ENCODE measurements around the gene USHBP1. TPM values are rescaled to one million over a fixed set of nuclear protein-coding genes. Genes with fewer than 3 reads are reported as not detected.

The USHBP1 gene
- total and polyA plus RNA-seq, 2 of the 13 experiments (the other 11 are each of a cell fraction or from before 2014, with no cell fraction given) = 0.15 to 1.5 TPM

- Histone ChIP-seq H3K36me3 (replicated peaks in 1 of 2; ENCODE audit: control insufficient read depth in 1 of 2, insufficient read depth in 2 of 2, low read length in 2 of 2) (no peaks in the 10 kb centered on the region), H4K20me1 (ENCODE audit: insufficient read depth, low read length) (peaks cover 27% of the 10 kb centered on the region; the same call in 1 of the 2 replicates), H3K4me3 (replicated peaks in 1 of 3; ENCODE audit: insufficient read depth in 1 of 3, low read depth in 2 of 3, low read length in 3 of 3) (peak overlapping the region; percentile 87 to 92 (median 89)), H2AFZ (ENCODE audit: low read length) (no peak overlapping the region), H3K4me2 (ENCODE audit: low read depth, low read length) (peak overlapping the region; percentile 99), H3K79me2 (ENCODE audit: insufficient read depth, low read length) (peaks cover 47% of the 10 kb centered on the region), H3K27me3 (ENCODE audit: control insufficient read depth in 1 of 2, insufficient read depth in 2 of 2, low read length in 2 of 2) (no peaks in the 10 kb centered on the region), H3K9ac (ENCODE audit: insufficient read depth, low read depth, low read length) (peak overlapping the region; percentile 90), H3K27ac (ENCODE audit: extremely low read length, insufficient read depth, low read length) (peak overlapping the region; percentile 95), H3K4me1 (ENCODE audit: insufficient read depth, low read length) (peaks cover 72% of the 10 kb centered on the region), H3K9me3 (ENCODE audit: low read length) (no peaks in the 10 kb centered on the region)
- intact Hi-C loops (cut with micrococcal nuclease; ENCODE audit: unreplicated experiment) = no loop called here
- peak; percentile 51 for DNase-seq (ENCODE audit: low spot score)
- BruUV-seq (replicated peaks) = no TSS peak
- in situ Hi-C loops (cut with HindIII; ENCODE audit: extremely low pct_ligation_motif_present, low pct_unique_long_range_greater_than_20kb) = no loop called here
- FAIRE-seq = peak; percentile 56
- ATAC-seq = peak; percentile 18
- WGBS (ENCODE audit: low lambda C conversion rate) = 0% methylated on average over 18 of the region's 52 CpGs
- ChIA-PET POLR2A (interaction anchor here (0.5 to 9.0 kb wide), 16 partner anchors 8 to 161 kb away, joined by 3 to 178 read pairs (median 4); partner anchors contain the start of genes BABAM1, BST2, MRPL34 and OCEL1), CTCF (ENCODE audit: low intra/inter-chr PET ratio, low total read pairs) (no interaction called here)
- TF ChIP-seq SMAD9 (CRISPR knock-in tag; IDR thresholded peaks at IDR 0.05) = no peak
- no peak; the same call in 1 of the 2 replicates for TF ChIP-seq ARNT2 (CRISPR knock-in tag; IDR thresholded peaks at IDR 0.05; ENCODE audit: low read depth)
- no peak for TF ChIP-seq HCFC1 (IDR thresholded peaks at IDR 0.05; ENCODE audit: low read depth, low read length)
- TF ChIP-seq, protein P1, sequence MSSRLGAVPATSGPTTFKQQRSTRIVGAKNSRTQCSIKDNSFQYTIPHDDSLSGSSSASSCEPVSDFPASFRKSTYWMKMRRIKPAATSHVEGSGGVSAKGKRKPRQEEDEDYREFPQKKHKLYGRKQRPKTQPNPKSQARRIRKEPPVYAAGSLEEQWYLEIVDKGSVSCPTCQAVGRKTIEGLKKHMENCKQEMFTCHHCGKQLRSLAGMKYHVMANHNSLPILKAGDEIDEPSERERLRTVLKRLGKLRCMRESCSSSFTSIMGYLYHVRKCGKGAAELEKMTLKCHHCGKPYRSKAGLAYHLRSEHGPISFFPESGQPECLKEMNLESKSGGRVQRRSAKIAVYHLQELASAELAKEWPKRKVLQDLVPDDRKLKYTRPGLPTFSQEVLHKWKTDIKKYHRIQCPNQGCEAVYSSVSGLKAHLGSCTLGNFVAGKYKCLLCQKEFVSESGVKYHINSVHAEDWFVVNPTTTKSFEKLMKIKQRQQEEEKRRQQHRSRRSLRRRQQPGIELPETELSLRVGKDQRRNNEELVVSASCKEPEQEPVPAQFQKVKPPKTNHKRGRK (CRISPR knock-in tag; IDR thresholded peaks at IDR 0.05) = no peak
- no peak for TF ChIP-seq E2F2 (CRISPR knock-in tag; IDR thresholded peaks at IDR 0.05; ENCODE audit: borderline replicate concordance)
- TF ChIP-seq ZBTB20 (CRISPR knock-in tag; IDR thresholded peaks at IDR 0.05; ENCODE audit: borderline replicate concordance, low read depth) = 0 out of 2 replicates have a peak, but pooled peaks have one; percentile 13
- no peak for TF ChIP-seq ZNF30 (CRISPR knock-in tag; IDR thresholded peaks at IDR 0.05)
- no peak for TF ChIP-seq HINFP (CRISPR knock-in tag; IDR thresholded peaks at IDR 0.05; ENCODE audit: low read depth)
- no peak for TF ChIP-seq FLYWCH1 (CRISPR knock-in tag; IDR thresholded peaks at IDR 0.05)
- no peak for TF ChIP-seq ZNF672 (CRISPR knock-in tag; IDR thresholded peaks at IDR 0.05)
- TF ChIP-seq ZNF775 (CRISPR knock-in tag; IDR thresholded peaks at IDR 0.05; ENCODE audit: borderline replicate concordance) = no peak
- no peak for TF ChIP-seq ZMAT3 (CRISPR knock-in tag; conservative IDR thresholded peaks at IDR 0.05)
- TF ChIP-seq ZNF687 (CRISPR knock-in tag; IDR thresholded peaks at IDR 0.05) = peak; percentile 65
- TF ChIP-seq NRL (CRISPR knock-in tag; IDR thresholded peaks at IDR 0.05; ENCODE audit: borderline replicate concordance) = no peak
- TF ChIP-seq ZNF746 (CRISPR knock-in tag; IDR thresholded peaks at IDR 0.05) = no peak; the same call in 1 of the 2 replicates
These were observed 20.5 kb downstream of the USHBP1 start for GRCh38 chr19:17243830-17244617.

Data from HepG2 (cell line).